IPS DF 6.9 (cell line): ENCODE measurements around the gene NCF2.

ENCODE experiments used
- DNase-seq: peaks from one replicate; pipeline ENCODE4 v3.0.0-alpha.2; 2013; ENCODE audit warnings: low read depth, low spot score
- H3K27ac ChIP-seq: one replicate; pipeline ENCODE4 v1.5.1; 2013; ENCODE audit warnings: low read length, control low read depth
- H3K27me3 ChIP-seq: 2 replicates; pipeline ENCODE4 v1.6.1; 2013; ENCODE audit warnings: mild to moderate bottlenecking, low read length; ENCODE audit not compliant: control insufficient read depth, insufficient read depth
- H3K36me3 ChIP-seq: 2 replicates; pipeline ENCODE4 v1.6.1; 2013; ENCODE audit warnings: low read length; ENCODE audit not compliant: control insufficient read depth, insufficient read depth
- H3K4me1 ChIP-seq: 2 replicates; pipeline ENCODE4 v1.6.1; 2013; ENCODE audit warnings: low read length; ENCODE audit not compliant: control insufficient read depth, insufficient read depth
- H3K4me3 ChIP-seq: 2 replicates; pipeline ENCODE4 v1.5.1; 2013; ENCODE audit warnings: mild to moderate bottlenecking, low read length
- H3K9me3 ChIP-seq: 2 replicates; pipeline ENCODE4 v1.6.1; 2013; ENCODE audit warnings: low read length, inconsistent platforms; ENCODE audit not compliant: control insufficient read depth, insufficient read depth
- WGBS: extraction: QIAGEN DNeasy Blood & Tissue Kit; methylation state at CpG from one replicate; pipeline ENCODE4 v1.1.7; 2013; ENCODE audit warnings: mixed read lengths, missing lambda C conversion rate; ENCODE audit not compliant: insufficient read length, insufficient coverage; 5-methylcytosine and 5-hydroxymethylcytosine counted together

Gene NCF2

DNA sequence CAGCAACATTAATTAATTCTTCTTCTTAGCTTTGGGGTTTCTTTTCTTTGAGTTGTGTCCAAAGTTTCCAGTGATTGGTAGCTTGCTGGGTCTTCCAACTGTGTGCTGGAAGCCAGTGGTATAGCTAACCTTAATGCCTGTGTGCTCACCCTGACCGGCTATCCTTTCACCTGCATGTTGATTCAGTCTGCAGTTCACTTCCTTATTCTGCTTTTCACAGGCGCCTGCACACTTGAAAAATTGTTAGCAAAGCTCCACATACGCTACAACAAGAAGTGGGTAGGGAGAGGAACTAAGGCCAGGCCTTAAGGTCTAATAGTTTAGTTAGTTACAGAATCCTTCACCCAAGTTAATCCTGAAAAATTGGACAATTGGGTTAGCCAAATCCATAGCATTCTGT lies 35.7 kb downstream of the NCF2 start:
- Histone ChIP-seq H3K4me1 (no peaks in the 10 kb centered on the region), H3K36me3 (peaks cover 9% of the 10 kb centered on the region; the same call in 1 of the 2 replicates), H3K4me3 (no peak overlapping the region), H3K27me3 (no peaks in the 10 kb centered on the region; the same call in 1 of the 2 replicates), H3K9me3 (no peaks in the 10 kb centered on the region), H3K27ac (no peak overlapping the region)
- no CpG with 5 or more reads among the region's 3 CpGs for WGBS
- DNase-seq: no peak

DNA sequence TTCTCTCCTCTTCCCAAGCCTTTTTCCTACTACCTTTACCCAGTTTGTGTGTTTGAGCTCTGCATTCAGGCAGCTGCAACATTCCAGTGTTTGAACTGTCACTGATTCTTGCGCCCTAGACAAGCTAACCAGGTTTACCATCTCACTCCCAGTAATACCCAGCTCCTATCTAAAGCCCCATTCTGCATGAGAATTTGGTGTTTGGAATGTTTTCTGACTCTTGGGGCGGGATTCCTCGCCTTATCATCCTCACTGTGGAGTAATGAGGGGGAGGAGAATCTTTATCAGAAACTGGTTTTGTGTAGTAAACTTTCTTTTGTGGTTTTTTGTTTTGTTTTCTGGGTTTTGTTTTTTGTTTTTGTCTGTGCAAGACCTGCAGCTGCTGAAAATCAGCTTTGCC lies 36.5 kb downstream of the NCF2 start:
- no peak overlapping the region for H3K27ac ChIP-seq
- H3K4me3 ChIP-seq: no peak overlapping the region
- H3K9me3 ChIP-seq: no peaks in the 10 kb centered on the region
- no peaks in the 10 kb centered on the region; the same call in 1 of the 2 replicates for H3K27me3 ChIP-seq
- no peak for DNase-seq
- H3K4me1 ChIP-seq: no peaks in the 10 kb centered on the region
- H3K36me3 ChIP-seq: peaks cover 9% of the 10 kb centered on the region; the same call in 1 of the 2 replicates
- no CpG with 5 or more reads among the region's 3 CpGs for WGBS

DNA sequence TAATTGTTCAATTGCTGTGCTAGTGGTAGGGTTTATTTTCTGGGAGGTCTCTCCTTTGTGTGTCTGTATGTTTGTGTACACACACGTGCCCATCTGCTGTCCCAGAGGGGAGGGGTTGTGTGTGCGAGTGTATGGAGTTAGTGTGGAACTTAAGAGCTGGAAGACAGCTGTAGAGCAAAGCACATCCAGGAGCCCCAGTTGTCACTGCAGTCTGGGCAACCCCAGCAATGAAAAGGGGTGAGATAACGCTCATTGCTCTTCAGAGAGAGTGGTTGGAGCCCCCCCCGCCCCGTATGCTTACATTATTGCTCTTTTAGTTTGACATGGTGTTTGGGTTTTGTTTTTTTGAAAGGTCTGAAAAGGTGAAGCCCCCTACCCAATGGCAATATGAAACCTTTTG lies 36.9 kb downstream of the NCF2 start:
- Histone ChIP-seq H3K27me3 (no peaks in the 10 kb centered on the region; the same call in 1 of the 2 replicates), H3K36me3 (peaks cover 9% of the 10 kb centered on the region; the same call in 1 of the 2 replicates)
- no peak for DNase-seq

DNA sequence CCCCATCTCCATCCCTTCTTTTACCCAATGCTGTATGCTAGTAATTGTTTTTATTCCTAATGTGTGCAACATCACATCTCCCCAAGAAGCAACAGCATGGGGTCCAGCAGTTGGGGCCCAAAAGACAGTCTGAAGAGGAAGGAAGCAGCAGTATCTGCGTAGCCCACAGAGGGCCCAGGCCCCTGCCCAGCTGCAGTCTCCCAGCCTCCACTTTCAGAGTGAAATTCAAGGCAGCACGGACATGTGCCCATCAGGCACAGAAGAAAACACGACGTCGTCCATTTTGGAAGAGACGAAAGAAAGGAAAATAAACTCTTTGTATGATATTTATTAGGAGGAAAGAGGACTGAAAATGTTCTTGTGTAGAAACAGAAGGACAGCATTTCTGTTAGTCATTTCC lies 37.4 kb downstream of the NCF2 start:
- DNase-seq: no peak
- 100% methylated on average over 1 of the region's 6 CpGs for whole genome bisulfite sequencing
- H3K27ac ChIP-seq: no peak overlapping the region
- no peak overlapping the region for H3K4me3 ChIP-seq
- H3K27me3 ChIP-seq: no peaks in the 10 kb centered on the region; the same call in 1 of the 2 replicates
- no peaks in the 10 kb centered on the region for H3K4me1 ChIP-seq
- H3K9me3 ChIP-seq: no peaks in the 10 kb centered on the region
- peaks cover 9% of the 10 kb centered on the region; the same call in 1 of the 2 replicates for H3K36me3 ChIP-seq

More for the DNA sequence above, 36.9 kb downstream of the NCF2 start:
- H3K4me1 ChIP-seq: no peaks in the 10 kb centered on the region
- no peak overlapping the region for H3K27ac ChIP-seq
- no CpG with 5 or more reads among the region's 5 CpGs for WGBS
- no peak overlapping the region for H3K4me3 ChIP-seq
- no peaks in the 10 kb centered on the region for H3K9me3 ChIP-seq

- Histone ChIP-seq H3K27ac (no peak overlapping the region), H3K4me3 (no peak overlapping the region), H3K27me3 (no peaks in the 10 kb centered on the region; the same call in 1 of the 2 replicates), H3K4me1 (no peaks in the 10 kb centered on the region), H3K36me3 (peaks cover 9% of the 10 kb centered on the region; the same call in 1 of the 2 replicates), H3K9me3 (no peaks in the 10 kb centered on the region)
- DNase-seq: no peak
- WGBS: no CpG with 5 or more reads among the region's 7 CpGs
Measured at GRCh38 chr1:183552441-183552840, 37.8 kb downstream of the NCF2 start.

- no peak for DNase-seq
- H3K36me3 ChIP-seq: peaks cover 9% of the 10 kb centered on the region; the same call in 1 of the 2 replicates
- no peak overlapping the region for H3K27ac ChIP-seq
- no peak overlapping the region for H3K4me3 ChIP-seq
- no CpG with 5 or more reads among the region's 9 CpGs for WGBS
- no peaks in the 10 kb centered on the region for H3K4me1 ChIP-seq
- no peaks in the 10 kb centered on the region; the same call in 1 of the 2 replicates for H3K27me3 ChIP-seq
- no peaks in the 10 kb centered on the region for H3K9me3 ChIP-seq
Measured at GRCh38 chr1:183551924-183552323, 38.3 kb downstream of the NCF2 start.

DNA sequence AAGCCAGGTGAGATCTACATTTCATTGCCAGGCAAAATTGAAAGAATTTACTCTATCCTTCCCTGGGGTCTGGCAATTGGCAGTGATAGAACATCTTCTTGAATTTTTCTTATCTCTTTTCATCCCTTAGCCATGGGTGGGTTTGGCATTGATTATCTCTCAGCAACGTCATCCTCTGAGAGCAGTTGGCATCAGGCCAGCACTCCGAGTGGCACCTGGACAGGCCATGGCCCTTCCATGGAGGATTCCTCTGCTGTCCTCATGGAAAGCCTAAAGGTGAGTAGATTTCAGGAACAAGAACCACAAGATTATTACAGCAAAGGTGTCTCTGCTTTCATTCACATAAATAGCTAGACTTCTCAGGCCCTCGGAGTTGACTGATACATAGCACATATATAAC lies 39.3 kb downstream of the NCF2 start:
- no peak for DNase-seq
- H3K4me1 ChIP-seq: no peaks in the 10 kb centered on the region
- H3K27me3 ChIP-seq: no peaks in the 10 kb centered on the region; the same call in 1 of the 2 replicates
- peaks cover 9% of the 10 kb centered on the region; the same call in 1 of the 2 replicates for H3K36me3 ChIP-seq
- H3K27ac ChIP-seq: no peak overlapping the region
- WGBS: no CpG with 5 or more reads among the region's 3 CpGs
- no peak overlapping the region for H3K4me3 ChIP-seq
- no peaks in the 10 kb centered on the region for H3K9me3 ChIP-seq

DNA sequence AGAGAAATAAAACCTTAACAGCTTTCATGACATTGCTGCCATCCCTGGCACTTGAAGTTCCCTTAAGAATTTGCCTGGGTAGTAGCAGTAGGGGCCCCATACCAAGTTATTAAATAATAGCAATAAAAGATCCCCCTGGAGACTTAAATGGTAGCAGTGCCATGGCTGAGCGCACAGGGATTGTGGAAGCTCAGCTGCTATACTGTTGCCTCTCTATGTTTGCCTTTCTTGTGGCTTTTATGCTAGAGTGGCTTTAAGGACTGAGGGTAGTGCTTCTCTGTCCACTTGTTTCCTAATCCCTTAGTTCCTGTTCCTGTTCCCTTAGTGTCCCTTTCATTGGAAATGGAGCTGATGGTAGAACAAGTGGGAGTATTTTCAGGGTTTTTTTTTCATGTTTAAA lies 42.1 kb downstream of the NCF2 start:
- Histone ChIP-seq H3K4me1 (no peaks in the 10 kb centered on the region), H3K27ac (no peak overlapping the region), H3K4me3 (no peak overlapping the region), H3K27me3 (no peaks in the 10 kb centered on the region), H3K9me3 (no peaks in the 10 kb centered on the region), H3K36me3 (peaks cover 12% of the 10 kb centered on the region; the same call in 1 of the 2 replicates)
- DNase-seq: no peak
- no CpG with 5 or more reads among the region's 1 CpG for WGBS

DNA sequence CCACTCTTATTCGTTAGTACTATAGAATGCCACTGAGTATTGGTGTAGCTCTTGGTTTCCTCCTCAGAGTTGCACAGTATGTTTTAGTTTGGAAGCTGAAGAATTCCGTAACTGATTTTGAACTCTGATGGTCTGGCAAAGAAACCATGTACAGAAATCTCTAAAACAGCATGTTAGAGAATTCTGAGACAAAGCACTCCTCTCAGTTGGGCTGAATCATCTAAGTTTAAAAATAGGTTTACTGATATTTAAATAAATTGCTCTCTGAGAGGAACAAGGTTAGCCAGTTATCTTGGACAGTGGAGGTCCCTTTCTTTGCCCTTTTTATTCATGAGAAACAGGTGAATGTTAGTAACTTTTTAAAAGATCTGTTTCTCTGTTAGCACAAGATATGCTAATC lies 43.8 kb downstream of the NCF2 start:
- Histone ChIP-seq H3K4me3 (no peak overlapping the region), H3K4me1 (no peaks in the 10 kb centered on the region), H3K27ac (no peak overlapping the region), H3K9me3 (no peaks in the 10 kb centered on the region), H3K36me3 (peaks cover 7% of the 10 kb centered on the region; the same call in 1 of the 2 replicates), H3K27me3 (no peaks in the 10 kb centered on the region)
- no CpG with 5 or more reads among the region's 2 CpGs for WGBS
- no peak for DNase-seq

GRCh38 chr1:183544598-183545297 lies 45.5 kb downstream of the NCF2 start:
- no peak for DNase-seq
- no peak overlapping the region for H3K4me3 ChIP-seq
- H3K9me3 ChIP-seq: no peaks in the 10 kb centered on the region
- H3K27me3 ChIP-seq: no peaks in the 10 kb centered on the region
- H3K4me1 ChIP-seq: no peaks in the 10 kb centered on the region
- H3K36me3 ChIP-seq: peaks cover 12% of the 10 kb centered on the region; the same call in 1 of the 2 replicates
- no CpG with 5 or more reads among the region's 5 CpGs for WGBS
- no peak overlapping the region for H3K27ac ChIP-seq
